MM.1S (cell line): ENCODE measurements around the gene MRPL42.

Experiments used
- EZH2 ChIP-seq: fragments of 300-600 bp; sonication (generic); optimal IDR thresholded peaks from 2 replicates; pipeline ENCODE3; 2017; ENCODE audit warnings: low read depth, mild to moderate bottlenecking, antibody characterized with exemption, low read length, mixed read lengths
- TF ChIP-seq, protein P1 (sequence below): fragments of 300-600 bp; sonication (generic); IDR thresholded peaks from 2 replicates; pipeline ENCODE4 v1.5.1; 2016; ENCODE audit warnings: antibody characterized with exemption, low read length, mixed read lengths

GRCh38 chr12:93549174-93549573, 81.9 kb downstream of the MRPL42 start:
- TF ChIP-seq, protein P1, sequence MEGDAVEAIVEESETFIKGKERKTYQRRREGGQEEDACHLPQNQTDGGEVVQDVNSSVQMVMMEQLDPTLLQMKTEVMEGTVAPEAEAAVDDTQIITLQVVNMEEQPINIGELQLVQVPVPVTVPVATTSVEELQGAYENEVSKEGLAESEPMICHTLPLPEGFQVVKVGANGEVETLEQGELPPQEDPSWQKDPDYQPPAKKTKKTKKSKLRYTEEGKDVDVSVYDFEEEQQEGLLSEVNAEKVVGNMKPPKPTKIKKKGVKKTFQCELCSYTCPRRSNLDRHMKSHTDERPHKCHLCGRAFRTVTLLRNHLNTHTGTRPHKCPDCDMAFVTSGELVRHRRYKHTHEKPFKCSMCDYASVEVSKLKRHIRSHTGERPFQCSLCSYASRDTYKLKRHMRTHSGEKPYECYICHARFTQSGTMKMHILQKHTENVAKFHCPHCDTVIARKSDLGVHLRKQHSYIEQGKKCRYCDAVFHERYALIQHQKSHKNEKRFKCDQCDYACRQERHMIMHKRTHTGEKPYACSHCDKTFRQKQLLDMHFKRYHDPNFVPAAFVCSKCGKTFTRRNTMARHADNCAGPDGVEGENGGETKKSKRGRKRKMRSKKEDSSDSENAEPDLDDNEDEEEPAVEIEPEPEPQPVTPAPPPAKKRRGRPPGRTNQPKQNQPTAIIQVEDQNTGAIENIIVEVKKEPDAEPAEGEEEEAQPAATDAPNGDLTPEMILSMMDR: no peak
- no peak for TF ChIP-seq EZH2
